ENCODE data around the gene C21orf58.

GRCh38 chr21:46371204-46372013 lies 47.7 kb upstream of the C21orf58 start:
- TF ChIP-seq CTCF (IDR thresholded peaks at IDR 0.05) (no peak), EP300 (IDR thresholded peaks at IDR 0.05) (no peak), POLR2A (IDR thresholded peaks at IDR 0.05) (no peak), POLR2AphosphoS5 (IDR thresholded peaks at IDR 0.05) (no peak)

All from upper lobe of left lung (tissue), 4 donors.